Brain microvascular endothelial cell (primary cell): ENCODE results near the gene ZSWIM3.

Experiments
- DNase-seq: peaks from one replicate; pipeline ENCODE4 v3.0.0-alpha.2; 2020
- H3K27ac ChIP-seq: fragments of 250-450 bp; sonication (Bioruptor Pico); 2 replicates; pipeline ENCODE4 v1.5.1; 2020; ENCODE audit warnings: mild to moderate bottlenecking, moderate library complexity
- H3K27me3 ChIP-seq: fragments of 250-450 bp; sonication (Bioruptor Pico); replicated peaks from 2 replicates; pipeline ENCODE4 v1.5.1; 2020; ENCODE audit warnings: mild to moderate bottlenecking
- H3K36me3 ChIP-seq: fragments of 250-450 bp; sonication (Bioruptor Pico); replicated peaks from 2 replicates; pipeline ENCODE4 v1.5.1; 2020; ENCODE audit warnings: mild to moderate bottlenecking
- H3K4me3 ChIP-seq: 2 replicates; pipeline ENCODE4 v1.5.1; 2011; ENCODE audit warnings: low read depth, mild to moderate bottlenecking, control low read depth, low read length, moderate library complexity
- CTCF ChIP-seq: IDR thresholded peaks from 2 replicates; pipeline ENCODE4 v1.5.1; 2011; ENCODE audit warnings: low read depth, mild to moderate bottlenecking, moderate library complexity, low read length, control low read depth, inconsistent platforms; ENCODE audit errors: missing control alignments
- in situ Hi-C: cut with HindIII; loops from 2 replicates; pipeline ENCODE4 v1.10.0; 2017; ENCODE audit warnings: low sequenced_read_pairs, low pct_ligation_motif_present

Gene ZSWIM3

GRCh38 chr20:45821947-45822346, 35.5 kb upstream of the ZSWIM3 start:
- in situ Hi-C loops: no loop called here
- Histone ChIP-seq H3K27me3 (no peaks in the 10 kb centered on the region), H3K27ac (no peak overlapping the region), H3K36me3 (no peaks in the 10 kb centered on the region), H3K4me3 (no peak overlapping the region)
- TF ChIP-seq CTCF: no peak
- DNase-seq: no peak

DNA sequence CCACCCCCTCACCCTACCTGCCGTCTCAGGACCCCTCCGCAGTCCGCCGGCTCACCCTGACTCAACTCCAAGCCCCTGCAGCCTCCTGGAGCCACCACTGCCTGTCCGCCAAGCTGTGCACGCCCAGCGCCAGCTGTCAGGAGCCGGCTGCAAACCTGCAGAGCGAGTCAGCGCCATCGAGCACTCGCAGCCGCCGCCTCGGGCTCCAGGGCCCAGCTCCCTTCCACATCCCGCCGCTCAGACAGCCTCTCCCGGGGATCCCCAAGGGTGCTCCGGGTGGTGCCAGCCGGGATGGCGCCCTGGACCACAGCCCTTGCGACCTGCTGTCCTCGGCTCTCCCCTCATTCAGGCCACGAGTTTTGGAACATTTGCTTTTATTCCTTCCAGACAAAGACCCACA, 34.6 kb upstream of the ZSWIM3 start:
- in situ Hi-C loops: no loop called here
- TF ChIP-seq CTCF: no peak
- no peak for DNase-seq
- H3K27me3 ChIP-seq: no peaks in the 10 kb centered on the region
- H3K27ac ChIP-seq: no peak overlapping the region
- no peak overlapping the region for H3K4me3 ChIP-seq
- H3K36me3 ChIP-seq: no peaks in the 10 kb centered on the region

DNA sequence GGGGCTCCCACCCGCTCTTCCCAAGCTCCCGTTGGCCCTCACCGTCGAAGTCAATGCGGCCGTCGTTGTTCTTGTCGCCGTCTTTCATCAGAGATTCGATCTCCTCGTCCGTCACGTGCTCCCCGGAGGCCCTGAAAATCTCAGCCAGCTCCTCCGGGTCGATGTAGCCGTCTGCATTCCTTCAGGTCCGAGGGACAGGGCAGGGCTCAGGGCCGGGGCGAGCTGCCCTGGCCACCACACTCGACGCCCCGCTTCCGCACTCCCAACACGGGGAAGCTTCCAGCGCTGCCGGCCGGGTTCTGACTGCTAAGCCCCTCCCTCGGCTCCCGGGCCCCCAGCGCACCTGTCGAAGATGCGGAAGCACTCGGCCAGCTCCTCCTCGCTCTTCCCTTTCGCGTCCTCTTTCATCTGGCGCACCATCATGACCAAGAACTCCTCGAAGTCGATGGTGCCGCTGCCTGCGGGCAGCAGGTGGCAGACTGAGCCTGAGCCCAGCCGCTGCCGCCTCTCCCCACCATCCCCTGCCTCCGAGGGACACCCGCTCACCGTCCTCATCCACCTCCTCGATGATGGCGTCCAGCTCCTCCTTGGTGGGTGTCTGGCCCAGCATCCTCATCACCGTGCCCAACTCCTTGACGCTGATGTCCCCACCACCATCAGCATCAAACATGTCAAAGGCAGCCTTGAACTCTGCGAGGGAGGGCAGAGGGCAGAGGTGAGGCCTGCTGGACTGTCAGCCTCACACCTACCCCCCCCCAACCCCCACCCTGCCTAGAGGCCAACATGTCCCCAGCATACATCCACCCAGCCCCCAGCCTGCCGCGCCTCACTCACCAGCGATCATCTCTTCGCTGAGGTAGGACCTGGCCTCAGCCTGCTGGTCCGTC, 33.2 kb upstream of the ZSWIM3 start:
- Histone ChIP-seq H3K36me3 (no peaks in the 10 kb centered on the region), H3K4me3 (no peak overlapping the region), H3K27ac (no peak overlapping the region), H3K27me3 (no peaks in the 10 kb centered on the region)
- in situ Hi-C loops: no loop called here
- no peak for DNase-seq
- TF ChIP-seq CTCF: peak; percentile 64

DNA sequence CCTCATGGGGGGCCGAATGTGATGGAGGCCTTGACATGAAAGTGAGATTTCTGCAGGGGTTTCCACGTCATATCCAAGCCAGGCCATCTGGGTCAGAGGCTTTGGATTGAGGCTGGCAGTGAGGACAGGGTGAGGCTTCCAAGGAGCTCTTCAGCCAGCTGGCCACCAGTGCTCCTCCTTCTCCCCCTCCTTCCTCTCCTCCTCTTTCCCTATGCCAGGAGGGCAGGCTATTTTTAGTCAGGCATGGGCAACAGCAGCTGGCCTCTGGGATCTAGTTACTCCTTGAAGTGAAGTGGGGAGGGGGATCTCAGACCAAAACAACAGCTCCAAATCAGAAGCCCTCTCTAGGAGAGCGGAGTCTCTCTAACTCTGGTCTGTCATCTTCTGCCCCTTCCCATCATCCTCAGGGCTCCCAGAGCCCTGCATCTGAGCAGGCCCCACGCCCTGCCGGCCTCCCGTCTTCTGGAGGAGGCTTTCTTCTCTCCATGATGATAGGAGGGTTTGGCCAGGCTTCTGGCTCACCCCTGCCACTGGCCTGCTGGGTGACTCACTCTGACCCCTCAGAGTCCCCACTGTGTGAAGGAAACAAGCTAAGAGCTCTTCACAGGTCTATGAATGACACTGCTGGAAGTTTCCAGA, 30.9 kb upstream of the ZSWIM3 start:
- Histone ChIP-seq H3K27ac (no peak overlapping the region), H3K4me3 (no peak overlapping the region)
- DNase-seq: peak; percentile 39

GRCh38 chr20:45827030-45827652, 30.3 kb upstream of the ZSWIM3 start, which contains the start of gene TNNC2:
Gene TNNC2, minus strand, starts transcription at chr20:45827312. Its CDS starts 64 bp downstream, at chr20:45827248.
- Histone ChIP-seq H3K27me3 (no peaks in the 10 kb centered on the region), H3K27ac (no peak within 1 kb of the TSS), H3K36me3 (no peaks in the 10 kb centered on the region), H3K4me3 (no peak within 1 kb of the TSS)
- TF ChIP-seq CTCF: no peak
- in situ Hi-C loops: no loop called here
- no peak for DNase-seq

More for the DNA sequence above, 30.9 kb upstream of the ZSWIM3 start:
- no peaks in the 10 kb centered on the region for H3K36me3 ChIP-seq
- no peaks in the 10 kb centered on the region for H3K27me3 ChIP-seq
- no peak for TF ChIP-seq CTCF
- in situ Hi-C loops: no loop called here
